HEK293 (cell line): Measurements from ENCODE around the gene PMVK.

Experiments used
- CTCF ChIA-PET: fragments of 350-600 bp; formaldehyde crosslinking; extraction: SDS; loops from one replicate; lab custom pipeline; 2021; ENCODE audit warnings: antibody characterized with exemption; lab: Yijun Ruan, JAX
- POLR2A ChIA-PET: fragments of 300-600 bp; formaldehyde crosslinking; extraction: SDS; loops from one replicate; lab custom pipeline; 2020; ENCODE audit warnings: antibody characterized with exemption, inconsistent platforms; lab: Yijun Ruan, JAX
- H3K27ac ChIP-seq: fragments of 200-500 bp; sonication (Bioruptor generic); 2 replicates; pipeline ENCODE4 v1.5.1; 2014; ENCODE audit warnings: low read depth, low read length, control low read depth, inconsistent platforms; ENCODE audit errors: extremely low read depth
- H3K36me3 ChIP-seq, 2 experiments: fragments of 200-500 bp in 1 of 2; sonication (Bioruptor generic) in 1 of 2; 1 replicate in 1 of 2; 2 replicates in 1 of 2; pipeline ENCODE4 v1.5.1; 2014 to 2017; ENCODE audit warnings: inconsistent platforms in 2 of 2, low read length in 2 of 2; ENCODE audit not compliant: control insufficient read depth in 2 of 2, insufficient read depth in 1 of 2
- H3K4me1 ChIP-seq: fragments of 200-500 bp; sonication (Bioruptor generic); 2 replicates; pipeline ENCODE4 v1.5.1; 2014; ENCODE audit warnings: mild to moderate bottlenecking, low read length, inconsistent platforms; ENCODE audit not compliant: control insufficient read depth, insufficient read depth
- H3K4me3 ChIP-seq: 2 replicates; pipeline ENCODE4 v1.5.1; 2011; ENCODE audit warnings: low read depth, mild to moderate bottlenecking, control low read depth, low read length, moderate library complexity
- H3K9me3 ChIP-seq: fragments of 200-500 bp; sonication (Bioruptor generic); 2 replicates; pipeline ENCODE4 v1.5.1; 2014; ENCODE audit warnings: low read depth, low read length, inconsistent platforms; ENCODE audit not compliant: control insufficient read depth, insufficient read depth
- GLI2 ChIP-seq: fragments of 450-650 bp; formaldehyde crosslinking; IDR thresholded peaks from 2 replicates; pipeline ENCODE4; 2017; ENCODE audit warnings: missing biosample characterization, missing genetic modification characterization, low read depth, borderline replicate concordance
- PRDM1 ChIP-seq: fragments of 450-650 bp; formaldehyde crosslinking; IDR thresholded peaks from 2 replicates; pipeline ENCODE4; 2016; ENCODE audit warnings: missing biosample characterization, missing genetic modification characterization
- ZBTB21 ChIP-seq: fragments of 450-650 bp; formaldehyde crosslinking; IDR thresholded peaks from 2 replicates; pipeline ENCODE4 v1.5.1; 2017; ENCODE audit warnings: missing biosample characterization, missing genetic modification characterization
- ZBTB7A ChIP-seq: fragments of 450-650 bp; formaldehyde crosslinking; IDR thresholded peaks from 2 replicates; pipeline ENCODE4 v1.5.1; 2016; ENCODE audit warnings: low read depth, missing biosample characterization, missing genetic modification characterization
- ZBTB8A ChIP-seq: fragments of 450-650 bp; formaldehyde crosslinking; IDR thresholded peaks from 2 replicates; pipeline ENCODE4 v1.5.1; 2016; ENCODE audit warnings: missing biosample characterization, missing genetic modification characterization
- ZNF175 ChIP-seq: fragments of 450-650 bp; formaldehyde crosslinking; IDR thresholded peaks from 2 replicates; pipeline ENCODE4 v1.5.1; 2016; ENCODE audit warnings: missing biosample characterization, missing genetic modification characterization
- ZNF24 ChIP-seq: fragments of 450-650 bp; formaldehyde crosslinking; IDR thresholded peaks from 2 replicates; pipeline ENCODE4 v1.5.1; 2016; ENCODE audit warnings: missing biosample characterization, missing genetic modification characterization
- ZNF341 ChIP-seq: fragments of 450-650 bp; formaldehyde crosslinking; IDR thresholded peaks from 2 replicates; pipeline ENCODE4; 2016; ENCODE audit warnings: low read depth, missing biosample characterization, missing genetic modification characterization
- ZNF391 ChIP-seq: fragments of 450-650 bp; formaldehyde crosslinking; IDR thresholded peaks from 2 replicates; pipeline ENCODE4 v1.5.1; 2016; ENCODE audit warnings: low read depth, missing biosample characterization, missing genetic modification characterization, borderline replicate concordance
- ZNF426 ChIP-seq: fragments of 450-650 bp; formaldehyde crosslinking; IDR thresholded peaks from 2 replicates; pipeline ENCODE4 v1.5.1; 2017; ENCODE audit warnings: missing biosample characterization, missing genetic modification characterization, mild to moderate bottlenecking, inconsistent platforms, moderate library complexity
- ZNF501 ChIP-seq: fragments of 450-650 bp; formaldehyde crosslinking; IDR thresholded peaks from 2 replicates; pipeline ENCODE4 v1.5.1; 2016; ENCODE audit warnings: missing biosample characterization, missing genetic modification characterization
- ZNF518A ChIP-seq: fragments of 450-650 bp; formaldehyde crosslinking; conservative IDR thresholded peaks from 2 replicates; pipeline ENCODE4 v1.5.1; 2016; ENCODE audit warnings: low read depth, missing biosample characterization, missing genetic modification characterization
- ZNF521 ChIP-seq: fragments of 450-650 bp; formaldehyde crosslinking; IDR thresholded peaks from 2 replicates; pipeline ENCODE4 v1.5.1; 2017; ENCODE audit warnings: missing biosample characterization, mild to moderate bottlenecking, missing genetic modification characterization
- ZNF571 ChIP-seq: fragments of 450-650 bp; formaldehyde crosslinking; IDR thresholded peaks from 2 replicates; pipeline ENCODE4 v1.5.0; 2017; ENCODE audit warnings: missing biosample characterization, missing genetic modification characterization
- ZNF610 ChIP-seq: fragments of 450-650 bp; formaldehyde crosslinking; IDR thresholded peaks from 2 replicates; pipeline ENCODE4 v1.5.1; 2016; ENCODE audit warnings: missing biosample characterization, missing genetic modification characterization, borderline replicate concordance
- ZNF692 ChIP-seq: fragments of 450-650 bp; formaldehyde crosslinking; IDR thresholded peaks from 2 replicates; pipeline ENCODE4 v1.5.1; 2016; ENCODE audit warnings: missing biosample characterization, missing genetic modification characterization
- ZNF707 ChIP-seq: fragments of 450-650 bp; formaldehyde crosslinking; IDR thresholded peaks from 2 replicates; pipeline ENCODE4 v1.5.1; 2016; ENCODE audit warnings: missing biosample characterization, missing genetic modification characterization
- ZNF785 ChIP-seq: fragments of 450-650 bp; formaldehyde crosslinking; IDR thresholded peaks from 2 replicates; pipeline ENCODE4 v1.5.1; 2016; ENCODE audit warnings: missing biosample characterization, missing genetic modification characterization
- ZSCAN18 ChIP-seq: fragments of 450-650 bp; formaldehyde crosslinking; IDR thresholded peaks from 2 replicates; pipeline ENCODE4 v1.5.1; 2016; ENCODE audit warnings: missing biosample characterization, missing genetic modification characterization
- TF ChIP-seq, protein P1 (sequence below): fragments of 450-650 bp; formaldehyde crosslinking; IDR thresholded peaks from 2 replicates; pipeline ENCODE4 v1.5.1; 2016; ENCODE audit warnings: missing biosample characterization, missing genetic modification characterization
- TF ChIP-seq, protein P2 (sequence below): fragments of 450-650 bp; formaldehyde crosslinking; IDR thresholded peaks from 2 replicates; pipeline ENCODE4 v1.5.1; 2016; ENCODE audit warnings: missing biosample characterization, missing genetic modification characterization

Gene PMVK

GRCh38 chr1:154974102-154974807, 37.7 kb upstream of the PMVK start, which contains the start of gene CKS1B (continued):
- TF ChIP-seq ZNF785 (tag by site-specific recombination) (no peak), ZSCAN18 (tag by site-specific recombination) (no peak), ZBTB21 (tag by site-specific recombination) (peak; percentile 30; the same call in 1 of the 2 replicates), ZNF341 (peak; percentile 25; the same call in 1 of the 2 replicates), ZNF175 (tag by site-specific recombination) (no peak), ZNF24 (tag by site-specific recombination) (0 out of 2 replicates have a peak, but pooled peaks have one; percentile 19), ZNF391 (tag by site-specific recombination) (peak; percentile 17; the same call in 1 of the 2 replicates), ZNF501 (peak; percentile 78; the same call in 1 of the 2 replicates), ZNF521 (tag by site-specific recombination) (no peak), GLI2 (tag by site-specific recombination) (no peak), ZBTB7A (tag by site-specific recombination) (peak; percentile 99), ZNF426 (tag by site-specific recombination) (no peak), ZNF518A (tag by site-specific recombination) (peak; percentile 88), PRDM1 (tag by site-specific recombination) (peak; percentile 97), ZNF707 (tag by site-specific recombination) (no peak)
- TF ChIP-seq, protein P1, sequence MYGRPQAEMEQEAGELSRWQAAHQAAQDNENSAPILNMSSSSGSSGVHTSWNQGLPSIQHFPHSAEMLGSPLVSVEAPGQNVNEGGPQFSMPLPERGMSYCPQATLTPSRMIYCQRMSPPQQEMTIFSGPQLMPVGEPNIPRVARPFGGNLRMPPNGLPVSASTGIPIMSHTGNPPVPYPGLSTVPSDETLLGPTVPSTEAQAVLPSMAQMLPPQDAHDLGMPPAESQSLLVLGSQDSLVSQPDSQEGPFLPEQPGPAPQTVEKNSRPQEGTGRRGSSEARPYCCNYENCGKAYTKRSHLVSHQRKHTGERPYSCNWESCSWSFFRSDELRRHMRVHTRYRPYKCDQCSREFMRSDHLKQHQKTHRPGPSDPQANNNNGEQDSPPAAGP (tag by site-specific recombination), result peak; percentile 71

DNA sequence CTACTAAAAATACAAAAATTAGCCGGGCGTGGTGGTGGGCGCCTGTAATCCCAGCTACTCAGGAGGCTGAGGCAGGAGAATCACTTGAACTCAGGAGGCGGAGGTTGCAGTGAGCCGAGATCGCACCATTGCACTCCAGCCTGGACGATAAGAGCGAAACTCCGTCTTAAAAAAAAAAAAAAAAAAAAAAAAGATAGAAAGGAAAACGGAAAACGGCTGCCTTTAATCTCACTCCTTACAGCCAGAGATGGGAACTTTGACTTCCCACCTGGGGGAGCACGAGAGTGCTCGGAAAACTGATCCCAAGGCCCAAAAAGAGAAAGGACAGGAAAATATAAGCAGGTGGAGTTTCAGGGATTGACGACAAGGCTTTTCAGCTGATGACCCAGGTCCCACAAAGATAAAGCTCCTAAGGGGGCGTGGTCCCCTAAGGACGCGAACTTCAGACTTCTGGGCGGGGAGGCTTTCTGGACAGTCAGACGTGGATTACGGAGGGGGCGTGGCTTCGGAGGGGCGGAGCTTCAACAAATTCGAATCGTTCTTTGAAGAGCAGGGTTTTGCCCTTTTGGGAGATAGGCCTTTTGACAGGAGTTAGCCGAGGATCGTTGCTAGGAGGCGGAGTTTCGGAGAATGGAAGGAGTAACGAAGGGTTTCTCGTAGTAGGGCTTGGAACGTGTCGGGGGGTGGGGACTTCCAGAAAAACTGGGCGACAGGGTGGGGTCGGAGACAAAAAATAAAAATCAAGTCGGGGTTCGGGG, 37.0 kb upstream of the PMVK start:
- peaks cover 0 to 19% of the 10 kb centered on the region in 2 experiments; a peak in 2 of 3 replicates for H3K36me3 ChIP-seq
- ChIA-PET POLR2A (interaction anchor here (0.6 to 6.0 kb wide), 18 partner anchors 8 to 111 kb away, joined by 3 to 69 read pairs (median 8); partner anchors contain the start of genes ADAM15, FLAD1, KCNN3 and LENEP), CTCF (interaction anchor here (0.6 to 2.7 kb wide), 13 partner anchors 10 to 96 kb away, joined by 3 to 16 read pairs (median 4); partner anchors contain the start of genes FLAD1 and PYGO2)
- peaks cover 12% of the 10 kb centered on the region for H3K4me1 ChIP-seq
- no peaks in the 10 kb centered on the region for H3K9me3 ChIP-seq
- H3K27ac ChIP-seq, result peak overlapping the region; percentile 76
- peak overlapping the region; percentile 68 for H3K4me3 ChIP-seq
- TF ChIP-seq, protein P2, sequence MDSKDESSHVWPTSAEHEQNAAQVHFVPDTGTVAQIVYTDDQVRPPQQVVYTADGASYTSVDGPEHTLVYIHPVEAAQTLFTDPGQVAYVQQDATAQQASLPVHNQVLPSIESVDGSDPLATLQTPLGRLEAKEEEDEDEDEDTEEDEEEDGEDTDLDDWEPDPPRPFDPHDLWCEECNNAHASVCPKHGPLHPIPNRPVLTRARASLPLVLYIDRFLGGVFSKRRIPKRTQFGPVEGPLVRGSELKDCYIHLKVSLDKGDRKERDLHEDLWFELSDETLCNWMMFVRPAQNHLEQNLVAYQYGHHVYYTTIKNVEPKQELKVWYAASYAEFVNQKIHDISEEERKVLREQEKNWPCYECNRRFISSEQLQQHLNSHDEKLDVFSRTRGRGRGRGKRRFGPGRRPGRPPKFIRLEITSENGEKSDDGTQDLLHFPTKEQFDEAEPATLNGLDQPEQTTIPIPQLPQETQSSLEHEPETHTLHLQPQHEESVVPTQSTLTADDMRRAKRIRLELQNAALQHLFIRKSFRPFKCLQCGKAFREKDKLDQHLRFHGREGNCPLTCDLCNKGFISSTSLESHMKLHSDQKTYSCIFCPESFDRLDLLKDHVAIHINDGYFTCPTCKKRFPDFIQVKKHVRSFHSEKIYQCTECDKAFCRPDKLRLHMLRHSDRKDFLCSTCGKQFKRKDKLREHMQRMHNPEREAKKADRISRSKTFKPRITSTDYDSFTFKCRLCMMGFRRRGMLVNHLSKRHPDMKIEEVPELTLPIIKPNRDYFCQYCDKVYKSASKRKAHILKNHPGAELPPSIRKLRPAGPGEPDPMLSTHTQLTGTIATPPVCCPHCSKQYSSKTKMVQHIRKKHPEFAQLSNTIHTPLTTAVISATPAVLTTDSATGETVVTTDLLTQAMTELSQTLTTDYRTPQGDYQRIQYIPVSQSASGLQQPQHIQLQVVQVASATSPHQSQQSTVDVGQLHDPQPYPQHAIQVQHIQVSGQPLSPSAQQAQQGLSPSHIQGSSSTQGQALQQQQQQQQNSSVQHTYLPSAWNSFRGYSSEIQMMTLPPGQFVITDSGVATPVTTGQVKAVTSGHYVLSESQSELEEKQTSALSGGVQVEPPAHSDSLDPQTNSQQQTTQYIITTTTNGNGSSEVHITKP (tag by site-specific recombination), result peak; percentile 46
- TF ChIP-seq ZNF571 (tag by site-specific recombination) (no peak), ZBTB8A (peak; percentile 78), PRDM1 (tag by site-specific recombination) (peak; percentile 94), ZNF610 (0 out of 2 replicates have a peak, but pooled peaks have one; percentile 58), ZNF692 (tag by site-specific recombination) (peak; percentile 60; the same call in 1 of the 2 replicates)
